ENCODE measurements around the gene KCNJ12. TPM values are rescaled to one million over a fixed set of nuclear protein-coding genes. Genes with fewer than 3 reads are reported as not detected.
"Not testable (repeated sequence)": the region's sequence is repeated elsewhere in the genome, so short reads cannot be mapped to it uniquely, and the experiment has no call there.

Gene KCNJ12
- total and polyA plus RNA-seq, 2 of the 4 experiments (the other 2 are of a cell fraction) = under 0.01 to 0.10 TPM

GRCh38 chr17:21341279-21341678, 34.9 kb upstream of the KCNJ12 start:
- WGBS, 2 experiments (ENCODE audit: extremely low coverage in 2 of 2, insufficient read length in 1 of 2) = no CpG with 5 or more reads among the region's 4 CpGs
- H3K9me3 ChIP-seq (ENCODE audit: control insufficient read depth, insufficient read depth, low read length); H3K9ac ChIP-seq (ENCODE audit: low read depth, low read length); DNase-seq; H3K36me3 ChIP-seq (ENCODE audit: control insufficient read depth, insufficient read depth, low read length); H3K56ac ChIP-seq (ENCODE audit: extremely low read depth, insufficient read depth, low read length); H3K18ac ChIP-seq (ENCODE audit: low read depth, low read length); H2AFZ ChIP-seq (replicated peaks; ENCODE audit: low read length, poor library complexity); BruUV-seq (replicated peaks); H2BK20ac ChIP-seq (ENCODE audit: low read depth, low read length); H3K4me2 ChIP-seq (ENCODE audit: low read depth, low read length); H3K14ac ChIP-seq (replicated peaks; ENCODE audit: low read depth, low read length); H3K4me1 ChIP-seq (ENCODE audit: control insufficient read depth, insufficient read depth, low read length); H3K4ac ChIP-seq (ENCODE audit: low read depth, low read length); H4K5ac ChIP-seq (ENCODE audit: low read depth, low read length); dilution Hi-C loops (cut with HindIII; ENCODE audit: low sequenced_read_pairs, unreplicated experiment); H2BK120ac ChIP-seq (ENCODE audit: low read depth, low read length); in situ Hi-C loops (cut with MboI; ENCODE audit: low sequenced_read_pairs); H2AK9ac ChIP-seq (replicated peaks; ENCODE audit: low read depth, low read length, poor library complexity); H4K8ac ChIP-seq (ENCODE audit: low read depth in 2 of 2, low read length in 2 of 2); H3K27me3 ChIP-seq (ENCODE audit: control insufficient read depth, insufficient read depth, low read length); H2BK15ac ChIP-seq (ENCODE audit: low read depth, low read length); H3K9me1 ChIP-seq (ENCODE audit: insufficient read depth, low read length); CTCF ChIA-PET; H3K79me1 ChIP-seq (ENCODE audit: low read depth in 1 of 2, low read length in 2 of 2); H2AK5ac ChIP-seq (ENCODE audit: low read depth, low read length); intact Hi-C loops (cut with micrococcal nuclease); H3K27ac ChIP-seq (ENCODE audit: insufficient read depth, low read length); H4K91ac ChIP-seq (ENCODE audit: insufficient read depth, low read depth, low read length); ATAC-seq (ENCODE audit: low read depth); H2BK5ac ChIP-seq (ENCODE audit: low read depth, low read length, poor library complexity, severe bottlenecking); H4K20me1 ChIP-seq (ENCODE audit: insufficient read depth, low read length); H3K4me3 ChIP-seq (ENCODE audit: insufficient read depth, low read depth, low read length); H3K23ac ChIP-seq (ENCODE audit: low read depth, low read length): not testable (repeated sequence)
- POLR2A ChIA-PET (ENCODE audit: unreplicated experiment) = interaction anchor here (0.7 kb wide), 1 partner anchor 19 kb away, joined by 6 read pairs; no protein-coding TSS in a partner anchor

GRCh38 chr17:21341925-21342540, 34.1 kb upstream of the KCNJ12 start:
- H4K20me1 ChIP-seq (ENCODE audit: insufficient read depth, low read length); H3K56ac ChIP-seq (ENCODE audit: extremely low read depth, insufficient read depth, low read length); H3K18ac ChIP-seq (ENCODE audit: low read depth, low read length); H3K4me3 ChIP-seq (ENCODE audit: insufficient read depth, low read depth, low read length); H2AFZ ChIP-seq (replicated peaks; ENCODE audit: low read length, poor library complexity); intact Hi-C loops (cut with micrococcal nuclease); H3K4me2 ChIP-seq (ENCODE audit: low read depth, low read length); H3K23ac ChIP-seq (ENCODE audit: low read depth, low read length); H2BK5ac ChIP-seq (ENCODE audit: low read depth, low read length, poor library complexity, severe bottlenecking); H3K27me3 ChIP-seq (ENCODE audit: control insufficient read depth, insufficient read depth, low read length); H2BK20ac ChIP-seq (ENCODE audit: low read depth, low read length); H3K4ac ChIP-seq (ENCODE audit: low read depth, low read length); H3K9me3 ChIP-seq (ENCODE audit: control insufficient read depth, insufficient read depth, low read length); H4K91ac ChIP-seq (ENCODE audit: insufficient read depth, low read depth, low read length); H2AK9ac ChIP-seq (replicated peaks; ENCODE audit: low read depth, low read length, poor library complexity); BruUV-seq (replicated peaks); H3K79me1 ChIP-seq (ENCODE audit: low read depth in 1 of 2, low read length in 2 of 2); H3K4me1 ChIP-seq (ENCODE audit: control insufficient read depth, insufficient read depth, low read length); DNase-seq; H4K8ac ChIP-seq (ENCODE audit: low read depth in 2 of 2, low read length in 2 of 2); H3K9ac ChIP-seq (ENCODE audit: low read depth, low read length); H3K9me1 ChIP-seq (ENCODE audit: insufficient read depth, low read length); H3K27ac ChIP-seq (ENCODE audit: insufficient read depth, low read length); H2BK15ac ChIP-seq (ENCODE audit: low read depth, low read length); POLR2A ChIA-PET (ENCODE audit: unreplicated experiment); H3K14ac ChIP-seq (replicated peaks; ENCODE audit: low read depth, low read length); H3K36me3 ChIP-seq (ENCODE audit: control insufficient read depth, insufficient read depth, low read length); H2AK5ac ChIP-seq (ENCODE audit: low read depth, low read length); CTCF ChIA-PET; H4K5ac ChIP-seq (ENCODE audit: low read depth, low read length); dilution Hi-C loops (cut with HindIII; ENCODE audit: low sequenced_read_pairs, unreplicated experiment); in situ Hi-C loops (cut with MboI; ENCODE audit: low sequenced_read_pairs); H2BK120ac ChIP-seq (ENCODE audit: low read depth, low read length); ATAC-seq (ENCODE audit: low read depth): not testable (repeated sequence)
- 50% methylated on average over 3 of the region's 8 CpGs; no CpG with 5 or more reads in 1 of the 2 experiments for WGBS, 2 experiments (ENCODE audit: extremely low coverage in 2 of 2, insufficient read length in 1 of 2)
